Measurements from ENCODE around the gene PRPS2. TPM values are rescaled to one million over a fixed set of nuclear protein-coding genes. Genes with fewer than 3 reads are reported as not detected.

Gene PRPS2
- total RNA-seq, 4 donors from 2014 or later, result 16.6 to 31.7 (median 27.2) TPM

- no peak overlapping the region for H3K4me3 ChIP-seq (replicated peaks in 1 of 3)
- no peak for TF ChIP-seq CTCF (IDR thresholded peaks at IDR 0.05)
- no peak for TF ChIP-seq POLR2A (IDR thresholded peaks at IDR 0.05)
- no peak overlapping the region for H3K27ac ChIP-seq
- H3K36me3 ChIP-seq, result no peaks in the 10 kb centered on the region
- no peaks in the 10 kb centered on the region for H3K4me1 ChIP-seq
- no peaks in the 10 kb centered on the region for H3K27me3 ChIP-seq
- WGBS, 2 donors, result 98 to 99% methylated on average over 8 to 9 of the region's 9 CpGs
- no peaks in the 10 kb centered on the region for H3K9me3 ChIP-seq
- no peak for DNase-seq
- intact Hi-C loops (cut with DNase I), result no loop called here
These were observed 28.0 kb downstream of the PRPS2 start for GRCh38 chrX:12819222-12819621.

DNA sequence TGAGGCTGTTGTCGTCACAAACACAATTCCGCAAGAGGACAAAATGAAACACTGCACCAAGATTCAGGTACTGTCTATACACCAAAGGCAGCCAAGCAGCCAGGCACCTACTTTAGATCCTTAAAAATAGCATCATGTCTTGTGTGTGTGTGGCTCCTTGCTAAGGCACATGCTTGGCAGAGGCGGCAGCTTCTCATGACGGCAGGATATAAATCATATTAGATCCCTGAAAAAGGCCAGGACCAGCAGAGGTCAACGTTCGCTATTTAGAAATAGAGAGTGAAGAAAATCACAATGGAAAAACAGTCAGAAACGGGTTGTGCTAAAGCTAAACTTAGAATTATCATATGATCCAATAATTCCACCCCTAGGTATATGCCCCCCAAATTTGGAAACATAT, 29.5 kb downstream of the PRPS2 start:
- Histone ChIP-seq H3K36me3 (no peaks in the 10 kb centered on the region), H3K27ac (no peak overlapping the region), H3K9me3 (no peaks in the 10 kb centered on the region), H3K27me3 (no peaks in the 10 kb centered on the region), H3K4me1 (no peaks in the 10 kb centered on the region), H3K4me3 (replicated peaks in 1 of 3) (no peak overlapping the region)
- no peak for DNase-seq
- TF ChIP-seq CTCF (IDR thresholded peaks at IDR 0.05) (no peak), POLR2A (IDR thresholded peaks at IDR 0.05) (no peak)
- intact Hi-C loops (cut with DNase I), result no loop called here
- WGBS, 2 donors, result 92 to 93% methylated on average over 7 of the region's 7 CpGs

DNA sequence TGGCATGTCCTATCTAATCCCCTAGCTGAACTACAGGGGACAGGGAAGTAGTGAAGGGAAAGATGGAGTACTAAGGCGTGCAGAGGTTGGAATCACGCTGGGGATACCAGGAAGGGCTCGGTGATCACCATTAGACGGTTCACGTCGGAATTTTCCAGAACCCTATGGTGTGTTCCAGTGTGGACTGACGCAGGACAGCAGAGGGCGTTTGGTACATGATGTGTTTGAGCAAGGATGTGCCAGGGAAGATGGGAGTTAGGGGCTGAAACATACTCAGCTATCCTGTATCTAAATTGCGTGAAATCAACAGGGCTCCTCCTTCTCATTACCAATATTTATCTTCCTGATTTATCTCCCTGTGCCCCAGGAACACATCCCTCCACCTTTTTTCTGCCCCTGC, 33.7 kb downstream of the PRPS2 start:
- Histone ChIP-seq H3K4me1 (no peaks in the 10 kb centered on the region), H3K27ac (no peak overlapping the region), H3K36me3 (no peaks in the 10 kb centered on the region), H3K27me3 (no peaks in the 10 kb centered on the region), H3K9me3 (no peaks in the 10 kb centered on the region), H3K4me3 (replicated peaks in 1 of 3) (no peak overlapping the region)
- intact Hi-C loops (cut with DNase I), result no loop called here
- DNase-seq, result no peak
- TF ChIP-seq POLR2A (IDR thresholded peaks at IDR 0.05) (no peak), CTCF (IDR thresholded peaks at IDR 0.05) (no peak)
- 80 to 89% methylated on average over 9 of the region's 9 CpGs for WGBS, 2 donors

DNA sequence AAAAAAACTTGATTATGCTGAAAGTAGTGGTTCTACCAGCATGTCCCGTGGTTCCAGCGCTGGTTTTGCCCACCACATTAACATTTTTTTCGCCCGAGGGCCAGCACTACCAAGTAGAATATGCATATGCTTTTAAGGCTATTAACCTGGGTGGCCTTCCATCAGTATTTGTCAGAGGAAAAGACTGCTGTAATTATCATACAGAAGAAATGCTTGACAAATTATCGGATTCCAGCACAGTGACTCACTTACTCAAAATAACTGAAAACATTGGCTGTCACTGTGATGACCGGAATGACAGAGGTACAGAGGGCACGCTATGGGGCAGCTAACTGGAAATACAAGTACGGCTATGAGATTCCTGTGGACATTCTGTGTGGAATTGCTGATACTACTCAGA, 34.6 kb downstream of the PRPS2 start:
- Histone ChIP-seq H3K4me1 (no peaks in the 10 kb centered on the region), H3K27ac (no peak overlapping the region), H3K4me3 (replicated peaks in 1 of 3) (no peak overlapping the region), H3K27me3 (no peaks in the 10 kb centered on the region), H3K36me3 (no peaks in the 10 kb centered on the region), H3K9me3 (no peaks in the 10 kb centered on the region)
- TF ChIP-seq CTCF (IDR thresholded peaks at IDR 0.05), result no peak
- TF ChIP-seq POLR2A (IDR thresholded peaks at IDR 0.05), result no peak
- intact Hi-C loops (cut with DNase I), result no loop called here
- DNase-seq, result no peak
- WGBS, 2 donors, result 87 to 95% methylated on average over 8 of the region's 8 CpGs

GRCh38 chrX:12843061-12843667, 52.0 kb downstream of the PRPS2 start:
- Histone ChIP-seq H3K4me3 (replicated peaks in 1 of 3) (no peak overlapping the region), H3K27ac (no peak overlapping the region), H3K9me3 (no peaks in the 10 kb centered on the region), H3K27me3 (no peaks in the 10 kb centered on the region), H3K36me3 (no peaks in the 10 kb centered on the region), H3K4me1 (no peaks in the 10 kb centered on the region)
- TF ChIP-seq POLR2A (IDR thresholded peaks at IDR 0.05), result no peak
- no peak for TF ChIP-seq CTCF (IDR thresholded peaks at IDR 0.05)
- WGBS, 2 donors, result 94 to 100% methylated on average over 2 of the region's 2 CpGs
- intact Hi-C loops (cut with DNase I), result no loop called here
- DNase-seq, result no peak
